Activated CD8-positive, alpha-beta memory T cell treated with anti-CD3 and anti-CD28 coated beads for 4 hours (primary cell): Measurements from ENCODE around the gene ADRA2B.

ENCODE experiments used
- DNase-seq, 2 donors: peaks; one replicate each; pipeline ENCODE4 v3.0.0-alpha.2; 2020; ENCODE audit warnings: low read depth in 2 of 2

ADRA2B gene

GRCh38 chr2:96137321-96138178 lies 21.2 kb upstream of the ADRA2B start:
- DNase-seq, result no peak

GRCh38 chr2:96136129-96136720 lies 19.9 kb upstream of the ADRA2B start:
- no peak for DNase-seq

GRCh38 chr2:96135621-96136020 lies 19.2 kb upstream of the ADRA2B start:
- DNase-seq, result no peak

GRCh38 chr2:96135171-96135570 lies 18.8 kb upstream of the ADRA2B start:
- DNase-seq, result no peak

GRCh38 chr2:96134421-96134820 lies 18.1 kb upstream of the ADRA2B start:
- DNase-seq, result no peak

- no peak for DNase-seq
Observed at GRCh38 chr2:96131813-96132745, 15.7 kb upstream of the ADRA2B start.

- DNase-seq, result no peak
Observed at GRCh38 chr2:96131152-96131812, 14.9 kb upstream of the ADRA2B start.

- DNase-seq, result no peak
Observed at GRCh38 chr2:96130483-96130882, 14.1 kb upstream of the ADRA2B start.

GRCh38 chr2:96129528-96130120 lies 13.3 kb upstream of the ADRA2B start:
- DNase-seq, result no peak

- no peak for DNase-seq
Observed at GRCh38 chr2:96128456-96128855, 12.1 kb upstream of the ADRA2B start.

- no peak for DNase-seq
Observed at GRCh38 chr2:96124406-96125265, 8.3 kb upstream of the ADRA2B start.

- no peak for DNase-seq
Observed at GRCh38 chr2:96123936-96124335, 7.6 kb upstream of the ADRA2B start.

- no peak for DNase-seq
Observed at GRCh38 chr2:96123290-96123689, 6.9 kb upstream of the ADRA2B start.

- DNase-seq, result no peak
Observed at GRCh38 chr2:96122391-96122790, 6.0 kb upstream of the ADRA2B start.

GRCh38 chr2:96121414-96121813 lies 5.0 kb upstream of the ADRA2B start:
- no peak for DNase-seq

GRCh38 chr2:96120991-96121390 lies 4.6 kb upstream of the ADRA2B start:
- DNase-seq, result no peak

- DNase-seq, result no peak
Observed at GRCh38 chr2:96120091-96120720, 3.8 kb upstream of the ADRA2B start.

- DNase-seq, result no peak
Observed at GRCh38 chr2:96119389-96119751, 3.0 kb upstream of the ADRA2B start.

- no peak for DNase-seq
Observed at GRCh38 chr2:96118698-96119388, 2.5 kb upstream of the ADRA2B start.
